Left ventricle myocardium superior (tissue), 1 donor: Measurements from ENCODE around the gene PPP4C. TPM values are rescaled to one million over a fixed set of nuclear protein-coding genes. Genes with fewer than 3 reads are reported as not detected.

ENCODE experiments used
- ATAC-seq: fragments of 200-7000 bp; cut with Tn5 transposase; one replicate; pipeline ENCODE4 v1.9.1; 2020; ENCODE audit warnings: mild to moderate bottlenecking, moderate library complexity
- DNase-seq: peaks from one replicate; pipeline ENCODE4 v3.0.0-alpha.2; 2020
- intact Hi-C: fragments of 100-400 bp; cut with micrococcal nuclease; formaldehyde crosslinking; loops from one replicate; pipeline ENCODE4 v1.11.0; 2022
- total RNA-seq: library from RNA; stranded (reverse); fragmentation: NEBNext Ultra II Directional; extraction: Animal tissue kit (Norgen Biotek cat#: 25700); gene quantifications from one replicate; pipeline ENCODE4 v1.2.1, GENCODE V29; 2021
- donor health status: DM: no; HTN: yes; CAD: no; lungs with severe emphysema.

The PPP4C gene
- total RNA-seq, 1 donor from 2014 or later: 33.1 TPM

DNA sequence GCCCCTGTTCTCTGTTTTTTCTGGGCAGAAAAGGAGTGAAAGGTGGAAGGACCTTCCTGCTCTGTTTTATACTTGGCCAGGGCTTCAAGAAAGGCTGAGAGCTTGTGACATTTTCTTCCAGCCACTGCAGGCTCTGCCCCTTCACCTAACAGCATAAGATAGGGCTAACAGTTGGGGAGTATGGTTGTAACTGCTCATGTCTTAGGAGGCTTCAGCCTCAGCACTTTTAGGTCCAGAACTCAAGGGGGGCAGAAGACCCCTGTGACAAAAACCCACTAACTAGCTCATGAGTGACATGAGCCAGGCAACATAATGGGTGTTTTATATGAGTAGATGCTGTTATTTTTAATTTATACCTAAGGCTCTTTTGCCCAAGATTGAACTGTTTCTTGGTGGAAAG lies 5.3 kb upstream of the PPP4C start:
- DNase-seq (no peak), ATAC-seq (no peak)
- intact Hi-C loops: no loop called here

DNA sequence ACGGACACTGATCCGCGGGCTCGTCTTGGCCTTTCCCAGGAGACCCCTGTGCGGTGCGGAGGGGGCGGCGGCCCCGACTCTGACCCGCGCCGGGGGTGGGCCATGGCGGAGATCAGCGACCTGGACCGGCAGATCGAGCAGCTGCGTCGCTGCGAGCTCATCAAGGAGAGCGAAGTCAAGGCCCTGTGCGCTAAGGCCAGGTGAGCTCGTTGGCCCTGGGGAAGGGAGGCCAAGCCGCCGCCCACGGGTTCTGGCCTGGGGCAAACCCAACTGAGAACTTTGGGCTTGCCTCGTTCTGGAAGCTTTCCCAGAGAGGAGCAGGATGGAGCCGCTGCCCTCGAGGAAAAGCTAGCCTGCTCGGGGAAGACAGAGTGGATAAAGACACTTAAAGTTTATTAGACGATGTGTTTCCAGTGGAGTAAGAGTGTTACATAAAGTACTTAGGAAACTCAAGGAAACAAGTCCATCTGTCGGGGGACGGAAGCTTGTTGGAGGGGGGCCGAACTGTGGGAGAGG lies 540 bp downstream of the PPP4C start:
- DNase-seq (peak; percentile 46), ATAC-seq (peak; percentile 17)
- intact Hi-C loops: no loop called here

GRCh38 chr16:30077656-30078055 lies 1.9 kb downstream of the PPP4C start:
- intact Hi-C loops: no loop called here
- ATAC-seq (no peak), DNase-seq (no peak)

GRCh38 chr16:30078744-30079143 lies 3.0 kb downstream of the PPP4C start:
- no peak for DNase-seq
- no peak for ATAC-seq
- intact Hi-C loops: no loop called here

GRCh38 chr16:30079480-30079879 lies 3.7 kb downstream of the PPP4C start:
- DNase-seq (no peak), ATAC-seq (no peak)
- intact Hi-C loops: no loop called here

DNA sequence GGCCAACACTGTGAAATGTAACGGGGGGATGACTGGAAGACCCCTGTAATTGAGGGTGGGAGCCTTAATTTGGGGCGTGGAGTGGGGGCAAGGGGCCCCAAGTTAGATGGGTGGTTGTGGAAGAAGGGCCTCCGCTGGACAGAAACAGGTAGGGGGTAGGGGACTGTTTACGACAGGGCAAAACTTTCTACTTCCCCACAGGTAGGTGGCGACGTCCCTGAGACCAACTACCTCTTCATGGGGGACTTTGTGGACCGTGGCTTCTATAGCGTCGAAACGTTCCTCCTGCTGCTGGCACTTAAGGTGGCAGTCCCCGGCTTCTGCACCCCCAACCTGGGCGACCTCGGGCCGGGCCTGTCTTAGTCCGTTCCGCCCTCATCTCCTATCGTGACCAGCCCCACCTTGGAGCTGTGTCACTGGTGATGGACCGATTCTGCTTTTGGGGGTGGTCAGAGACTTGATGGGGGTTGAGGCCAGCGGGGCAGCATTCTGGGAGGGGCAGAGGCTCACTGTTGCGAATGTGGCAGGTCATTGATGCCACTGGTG lies 6.8 kb downstream of the PPP4C start:
- ATAC-seq (no peak), DNase-seq (no peak)
- intact Hi-C loops: no loop called here

GRCh38 chr16:30083216-30084055 lies 7.6 kb downstream of the PPP4C start:
- intact Hi-C loops: no loop called here
- DNase-seq (no peak), ATAC-seq (no peak)

DNA sequence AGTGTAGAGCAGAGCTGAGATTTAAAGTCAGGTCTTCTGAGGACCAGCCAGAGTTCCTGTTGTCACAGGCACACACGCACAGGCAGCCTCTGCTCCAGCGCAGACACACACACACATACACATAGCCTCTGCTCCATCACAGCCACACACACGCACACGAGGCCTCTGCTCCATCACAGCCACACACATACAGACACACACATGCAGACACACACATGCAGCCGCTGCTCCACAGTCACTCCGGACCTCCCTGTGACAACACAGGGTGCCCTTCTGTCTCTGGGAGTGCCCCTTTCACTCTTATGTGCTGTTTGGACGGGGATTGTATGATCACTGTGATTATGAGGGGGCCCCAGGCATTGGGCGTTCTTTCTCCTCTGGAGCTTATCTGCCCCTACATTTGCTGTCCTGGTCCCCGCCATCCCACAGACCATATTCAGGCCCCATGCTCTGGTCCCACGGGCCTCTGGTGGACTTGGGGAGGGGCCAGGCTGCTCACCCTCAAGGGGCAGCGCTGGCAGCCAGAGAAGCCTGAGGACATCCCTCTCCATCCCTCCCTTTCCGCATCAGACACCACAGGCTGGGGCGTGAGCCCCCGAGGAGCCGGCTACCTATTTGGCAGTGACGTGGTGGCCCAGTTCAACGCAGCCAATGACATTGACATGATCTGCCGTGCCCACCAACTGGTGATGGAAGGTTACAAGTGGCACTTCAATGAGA lies 8.5 kb downstream of the PPP4C start:
- DNase-seq (no peak), ATAC-seq (no peak)
- intact Hi-C loops: no loop called here

DNA sequence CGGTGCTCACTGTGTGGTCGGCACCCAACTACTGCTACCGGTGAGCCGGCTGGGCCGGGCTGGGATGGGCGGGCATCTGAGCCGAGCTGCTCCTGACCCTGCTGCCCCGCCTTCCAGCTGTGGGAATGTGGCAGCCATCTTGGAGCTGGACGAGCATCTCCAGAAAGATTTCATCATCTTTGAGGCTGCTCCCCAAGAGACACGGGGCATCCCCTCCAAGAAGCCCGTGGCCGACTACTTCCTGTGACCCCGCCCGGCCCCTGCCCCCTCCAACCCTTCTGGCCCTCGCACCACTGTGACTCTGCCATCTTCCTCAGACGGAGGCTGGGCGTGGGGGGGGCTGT lies 9.0 kb downstream of the PPP4C start:
- intact Hi-C loops: no loop called here
- ATAC-seq: peak; percentile 56
- DNase-seq: peak; percentile 71

- intact Hi-C loops: no loop called here
- peak; percentile 20 for ATAC-seq
- peak; percentile 57 for DNase-seq
Observed at GRCh38 chr16:30085247-30085646, 9.5 kb downstream of the PPP4C start.

- DNase-seq (peak; percentile 12), ATAC-seq (no peak)
- intact Hi-C loops: no loop called here
Observed at GRCh38 chr16:30085820-30086219, 10.0 kb downstream of the PPP4C start.

DNA sequence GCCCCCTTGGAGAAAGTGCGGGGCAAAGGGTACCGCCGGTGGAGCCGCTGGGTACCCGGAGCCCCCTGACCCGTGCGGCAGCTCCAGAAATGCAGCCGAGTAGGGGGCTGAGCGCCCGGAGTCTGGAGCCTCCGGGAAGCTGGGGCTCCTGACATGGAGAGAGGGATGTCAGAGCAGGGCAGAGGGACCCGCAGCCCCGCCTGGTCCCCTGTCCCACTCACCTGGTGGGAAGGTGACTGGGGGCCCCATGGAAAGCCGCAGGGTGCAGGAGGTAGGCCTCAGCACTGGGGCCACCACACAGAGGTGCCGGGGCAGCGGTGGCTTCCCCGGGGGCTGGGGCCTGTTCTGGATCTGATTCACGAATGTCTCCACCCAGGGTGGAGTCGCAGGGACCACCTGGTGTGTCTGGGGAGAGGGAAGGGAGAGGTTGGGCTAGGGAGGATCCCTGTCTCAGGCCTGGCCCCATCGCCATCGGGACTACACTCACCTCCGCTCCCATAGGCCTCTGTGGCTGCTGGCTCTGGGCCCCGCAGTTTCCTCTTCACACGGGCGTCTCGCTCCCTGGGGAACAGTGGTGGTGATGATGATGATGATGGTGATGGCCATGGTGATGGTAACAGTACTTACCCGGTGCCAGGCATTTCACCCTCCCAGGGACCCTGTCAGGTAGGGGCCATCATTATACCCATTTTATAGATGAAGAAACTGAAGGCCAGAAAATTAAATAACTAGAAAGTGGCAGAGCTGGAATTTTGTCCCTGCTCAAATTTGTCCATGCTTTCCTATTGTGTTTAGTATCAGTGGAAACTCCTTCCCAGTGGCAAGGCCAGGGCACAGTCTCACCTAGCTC lies 10.7 kb downstream of the PPP4C start:
- intact Hi-C loops: no loop called here
- no peak for ATAC-seq
- no peak for DNase-seq

- intact Hi-C loops: no loop called here
- no peak for DNase-seq
- no peak for ATAC-seq
Observed at GRCh38 chr16:30087181-30087898, 11.5 kb downstream of the PPP4C start.

DNA sequence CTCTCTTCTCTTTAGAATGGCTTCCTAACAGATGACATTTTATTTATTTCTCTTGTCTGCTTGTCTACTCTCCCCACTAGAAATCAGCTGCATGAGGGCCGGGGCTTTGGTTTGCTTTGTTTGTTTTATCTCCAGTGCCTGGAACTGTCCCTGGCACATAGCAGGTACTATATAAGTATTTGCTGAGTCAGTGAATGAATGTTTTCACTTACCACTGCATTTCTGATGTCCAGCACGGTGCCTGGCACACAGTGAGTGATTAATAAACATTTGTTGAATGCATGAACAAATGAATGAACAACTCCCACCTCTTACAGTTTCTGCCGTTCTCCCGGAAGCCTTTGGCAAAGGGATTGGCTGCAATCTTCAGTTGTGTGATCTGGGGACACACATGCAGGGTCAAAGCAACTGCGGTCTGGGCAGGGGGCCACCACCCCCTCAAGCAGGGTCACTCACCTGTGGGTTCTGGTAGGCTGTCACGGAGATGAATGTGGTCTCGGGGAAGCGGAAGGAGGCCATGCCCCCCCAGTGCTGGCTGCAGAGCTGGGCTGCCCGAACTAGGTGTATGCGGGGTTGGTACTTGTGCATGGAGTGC lies 12.5 kb downstream of the PPP4C start:
- DNase-seq (no peak), ATAC-seq (no peak)

GRCh38 chr16:30088832-30089624 lies 13.2 kb downstream of the PPP4C start:
- intact Hi-C loops: no loop called here
- ATAC-seq: no peak
- no peak for DNase-seq

More for the DNA sequence above, 12.5 kb downstream of the PPP4C start:
- intact Hi-C loops: no loop called here

DNA sequence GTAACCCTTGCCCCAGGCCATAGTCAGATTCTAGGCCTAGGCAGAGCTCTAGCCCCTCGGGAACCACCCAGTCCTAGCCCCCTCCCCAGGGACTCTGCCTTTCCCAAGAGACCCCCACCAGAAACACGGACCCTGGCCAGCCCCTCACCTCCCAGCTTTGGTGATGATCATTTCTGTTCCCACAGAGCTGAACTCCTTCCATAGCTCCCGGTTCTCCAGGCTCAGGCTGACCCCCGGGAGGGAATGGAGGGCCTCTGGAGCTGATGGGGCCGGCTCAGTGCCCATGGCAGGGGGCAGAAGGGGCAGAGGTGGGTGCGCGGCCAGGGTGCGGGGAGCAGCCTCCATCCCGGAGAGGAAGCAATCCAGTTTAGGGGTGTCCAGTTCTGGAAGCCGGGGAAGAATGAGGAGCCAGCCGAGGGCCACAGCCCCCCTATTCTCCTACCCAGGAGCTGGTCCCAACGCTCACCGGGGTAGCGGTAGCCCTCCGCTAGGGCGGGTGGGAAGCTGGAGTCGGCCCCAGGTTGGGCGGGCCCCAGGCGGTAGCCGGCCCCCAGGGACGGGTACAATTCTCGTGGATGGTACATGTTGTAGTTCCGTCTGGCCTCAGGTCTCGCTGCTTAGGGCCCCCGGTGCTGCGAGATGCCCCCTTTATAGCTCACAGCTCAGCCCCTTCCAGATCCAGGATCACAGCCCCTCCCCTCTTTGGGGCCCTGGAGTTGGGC lies 15.0 kb downstream of the PPP4C start:
- DNase-seq: peak; percentile 43

More for the DNA sequence above, 15.0 kb downstream of the PPP4C start:
- no peak for ATAC-seq
- intact Hi-C loops: no loop called here
